ENCODE results near the gene ACSM4. TPM values are rescaled to one million over a fixed set of nuclear protein-coding genes. Genes with fewer than 3 reads are reported as not detected.
"Not testable (repeated sequence)": the region's sequence is repeated elsewhere in the genome, so short reads cannot be mapped to it uniquely, and the experiment has no call there.

ACSM4 gene
- total RNA-seq, 1 donor from 2014 or later, result not detected

DNA sequence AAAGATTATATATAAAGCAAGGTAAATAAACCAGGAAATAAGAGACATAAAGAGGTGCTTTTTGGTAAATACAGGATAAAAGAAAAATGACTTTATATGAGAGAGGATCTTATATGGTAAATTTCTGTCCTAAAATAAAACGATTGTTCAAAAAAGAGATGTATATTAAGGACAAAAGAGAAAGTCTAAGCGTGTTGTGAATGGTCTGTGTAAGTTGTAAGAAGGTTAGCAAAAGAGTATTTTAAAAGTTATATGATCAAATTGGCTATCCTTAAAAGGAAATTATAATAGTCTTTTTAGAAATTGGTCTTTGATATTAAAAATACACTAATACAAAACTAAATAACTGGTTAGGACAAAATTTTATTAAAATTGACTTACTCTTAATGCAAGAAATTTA, 14.1 kb upstream of the ACSM4 start:
- H3K4me1 ChIP-seq (ENCODE audit: insufficient read depth, low read length), result no peaks in the 10 kb centered on the region
- FAIRE-seq (no peak), DNase-seq (ENCODE audit: low read depth) (no peak)
- peaks cover 25% of the 10 kb centered on the region for H3K9me3 Mint-ChIP-seq (ENCODE audit: unreplicated experiment)
- no peak overlapping the region for H2AFZ ChIP-seq (ENCODE audit: low read depth, low read length)
- no peak overlapping the region for H3K4me3 ChIP-seq (ENCODE audit: insufficient read depth, low read depth, low read length)
- H3K9me3 ChIP-seq (ENCODE audit: insufficient read depth, low read depth, low read length), result peaks cover 2% of the 10 kb centered on the region
- H3K27me3 ChIP-seq (ENCODE audit: insufficient read depth, low read length), result no peaks in the 10 kb centered on the region
- no peaks in the 10 kb centered on the region for H4K20me1 ChIP-seq (ENCODE audit: insufficient read depth, low read length)
- no peak overlapping the region for H3K9ac ChIP-seq (ENCODE audit: low read length)
- no peaks in the 10 kb centered on the region for H3K36me3 Mint-ChIP-seq (ENCODE audit: low read depth, unreplicated experiment)
- H3K4me3 Mint-ChIP-seq (ENCODE audit: unreplicated experiment), result no peak overlapping the region
- no peak overlapping the region for H3K4me2 ChIP-seq (ENCODE audit: low read length)
- H3K27me3 Mint-ChIP-seq (ENCODE audit: low read depth, unreplicated experiment), result no peaks in the 10 kb centered on the region
- H3K4me1 Mint-ChIP-seq (ENCODE audit: low read depth, unreplicated experiment), result no peaks in the 10 kb centered on the region
- H3K36me3 ChIP-seq (ENCODE audit: insufficient read depth, low read length), result no peaks in the 10 kb centered on the region
- TF ChIP-seq CTCF (IDR thresholded peaks at IDR 0.05; ENCODE audit: insufficient read depth, low read depth, low read length), result no peak
- no peak for TF ChIP-seq EZH2 (IDR thresholded peaks at IDR 0.05; ENCODE audit: insufficient read depth, low read length)
- no peaks in the 10 kb centered on the region for H3K79me2 ChIP-seq (ENCODE audit: insufficient read depth, low read length)
- H3K27ac ChIP-seq (ENCODE audit: low read depth, low read length), result no peak overlapping the region
- no peak overlapping the region for H3K27ac Mint-ChIP-seq (ENCODE audit: unreplicated experiment)

DNA sequence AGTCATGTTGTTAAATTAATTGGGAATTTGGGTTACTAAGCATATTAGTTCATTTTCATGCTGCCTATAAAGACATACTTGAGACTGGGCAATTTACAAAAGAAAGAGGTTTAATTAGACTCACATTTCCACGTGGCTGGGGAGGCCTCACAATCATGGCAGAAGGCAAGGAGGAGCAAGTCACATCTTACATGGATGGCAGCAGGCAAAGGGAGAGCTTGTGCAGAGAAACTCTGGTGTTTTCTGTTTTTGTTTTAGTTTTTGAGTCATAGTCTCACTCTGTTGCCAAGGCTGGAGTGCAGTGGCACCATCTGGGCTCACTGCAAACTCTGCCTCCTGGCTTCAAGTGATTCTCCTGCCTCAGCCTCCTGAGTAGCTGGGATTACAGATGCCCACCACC, 13.3 kb upstream of the ACSM4 start:
- not testable (repeated sequence) for DNase-seq (ENCODE audit: low read depth); H3K36me3 ChIP-seq (ENCODE audit: insufficient read depth, low read length); H2AFZ ChIP-seq (ENCODE audit: low read depth, low read length); H4K20me1 ChIP-seq (ENCODE audit: insufficient read depth, low read length); H3K4me2 ChIP-seq (ENCODE audit: low read length); H3K27me3 Mint-ChIP-seq (ENCODE audit: low read depth, unreplicated experiment); H3K27ac Mint-ChIP-seq (ENCODE audit: unreplicated experiment); H3K9ac ChIP-seq (ENCODE audit: low read length); H3K4me1 Mint-ChIP-seq (ENCODE audit: low read depth, unreplicated experiment); H3K36me3 Mint-ChIP-seq (ENCODE audit: low read depth, unreplicated experiment); FAIRE-seq; H3K27me3 ChIP-seq (ENCODE audit: insufficient read depth, low read length); H3K27ac ChIP-seq (ENCODE audit: low read depth, low read length); H3K79me2 ChIP-seq (ENCODE audit: insufficient read depth, low read length); H3K4me1 ChIP-seq (ENCODE audit: insufficient read depth, low read length); H3K4me3 Mint-ChIP-seq (ENCODE audit: unreplicated experiment); H3K4me3 ChIP-seq (ENCODE audit: insufficient read depth, low read depth, low read length); H3K9me3 ChIP-seq (ENCODE audit: insufficient read depth, low read depth, low read length)
- peaks cover 18% of the 10 kb centered on the region for H3K9me3 Mint-ChIP-seq (ENCODE audit: unreplicated experiment)

DNA sequence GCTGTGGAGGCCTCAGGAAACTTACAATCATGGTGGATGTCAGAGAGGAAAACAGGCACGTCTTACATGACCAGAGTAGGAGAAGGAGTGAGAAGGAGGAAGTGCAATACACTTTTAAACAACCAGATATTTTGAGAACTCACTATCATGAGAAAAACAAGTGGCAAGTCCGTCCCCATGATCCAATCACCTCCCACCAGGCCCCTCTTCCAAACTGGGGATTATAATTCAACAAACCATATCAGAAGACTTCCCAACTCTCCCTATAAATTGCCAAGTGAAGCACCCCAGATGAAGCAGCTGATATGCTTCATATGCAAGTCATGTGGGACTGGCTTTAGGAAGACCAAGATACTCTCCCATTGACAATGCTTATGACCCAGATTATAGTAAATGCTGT, 11.6 kb upstream of the ACSM4 start:
- no peak overlapping the region for H2AFZ ChIP-seq (ENCODE audit: low read depth, low read length)
- Mint-ChIP-seq H3K27me3 (ENCODE audit: low read depth, unreplicated experiment) (no peaks in the 10 kb centered on the region), H3K4me3 (ENCODE audit: unreplicated experiment) (no peak overlapping the region), H3K4me1 (ENCODE audit: low read depth, unreplicated experiment) (no peaks in the 10 kb centered on the region), H3K27ac (ENCODE audit: unreplicated experiment) (no peak overlapping the region), H3K36me3 (ENCODE audit: low read depth, unreplicated experiment) (no peaks in the 10 kb centered on the region), H3K9me3 (ENCODE audit: unreplicated experiment) (peaks cover 12% of the 10 kb centered on the region)
- TF ChIP-seq CTCF (IDR thresholded peaks at IDR 0.05; ENCODE audit: insufficient read depth, low read depth, low read length), result no peak
- TF ChIP-seq EZH2 (IDR thresholded peaks at IDR 0.05; ENCODE audit: insufficient read depth, low read length), result no peak
- H3K27ac ChIP-seq (ENCODE audit: low read depth, low read length), result no peak overlapping the region
- H3K79me2 ChIP-seq (ENCODE audit: insufficient read depth, low read length), result no peaks in the 10 kb centered on the region
- FAIRE-seq (no peak), DNase-seq (ENCODE audit: low read depth) (no peak)
- no peak overlapping the region for H3K4me3 ChIP-seq (ENCODE audit: insufficient read depth, low read depth, low read length)
- no peak overlapping the region for H3K9ac ChIP-seq (ENCODE audit: low read length)
- no peaks in the 10 kb centered on the region for H3K36me3 ChIP-seq (ENCODE audit: insufficient read depth, low read length)
- no peaks in the 10 kb centered on the region for H3K4me1 ChIP-seq (ENCODE audit: insufficient read depth, low read length)
- no peaks in the 10 kb centered on the region for H4K20me1 ChIP-seq (ENCODE audit: insufficient read depth, low read length)
- no peak overlapping the region for H3K4me2 ChIP-seq (ENCODE audit: low read length)
- no peaks in the 10 kb centered on the region for H3K27me3 ChIP-seq (ENCODE audit: insufficient read depth, low read length)
- H3K9me3 ChIP-seq (ENCODE audit: insufficient read depth, low read depth, low read length), result peaks cover 2% of the 10 kb centered on the region

Data from astrocyte (in vitro differentiated cells and primary cell).